Measurements from ENCODE around the gene DNM3.

Gene DNM3

GRCh38 chr1:172251486-172251885 is 410.2 kb downstream of the DNM3 start:
- H3K27ac Mint-ChIP-seq (ENCODE audit: low read depth): no peak overlapping the region
- no peak for DNase-seq (ENCODE audit: low spot score in 2 of 2)
- H3K27me3 Mint-ChIP-seq: no peaks in the 10 kb centered on the region
- no peaks in the 10 kb centered on the region for H3K9me3 Mint-ChIP-seq
- peaks cover 16% of the 10 kb centered on the region for H3K4me1 Mint-ChIP-seq
- no peak for ATAC-seq (replicated peaks; ENCODE audit: extremely low read depth, poor library complexity, severe bottlenecking)
- no peak overlapping the region for H3K4me3 Mint-ChIP-seq
- H3K36me3 Mint-ChIP-seq (ENCODE audit: insufficient read depth): peaks cover 2% of the 10 kb centered on the region

GRCh38 chr1:172252321-172252720 is 411.0 kb downstream of the DNM3 start:
- Mint-ChIP-seq H3K27me3 (no peaks in the 10 kb centered on the region), H3K27ac (ENCODE audit: low read depth) (no peak overlapping the region), H3K36me3 (ENCODE audit: insufficient read depth) (peaks cover 2% of the 10 kb centered on the region), H3K4me1 (peaks cover 16% of the 10 kb centered on the region), H3K9me3 (no peaks in the 10 kb centered on the region), H3K4me3 (no peak overlapping the region)
- no peak for ATAC-seq (replicated peaks; ENCODE audit: extremely low read depth, poor library complexity, severe bottlenecking)
- no peak for DNase-seq (ENCODE audit: low spot score in 2 of 2)

GRCh38 chr1:172252958-172253357 is 411.7 kb downstream of the DNM3 start:
- peaks cover 2% of the 10 kb centered on the region for H3K36me3 Mint-ChIP-seq (ENCODE audit: insufficient read depth)
- no peak for DNase-seq (ENCODE audit: low spot score in 2 of 2)
- ATAC-seq (replicated peaks; ENCODE audit: extremely low read depth, poor library complexity, severe bottlenecking): no peak
- no peak overlapping the region for H3K27ac Mint-ChIP-seq (ENCODE audit: low read depth)
- H3K27me3 Mint-ChIP-seq: no peaks in the 10 kb centered on the region
- no peaks in the 10 kb centered on the region for H3K9me3 Mint-ChIP-seq
- H3K4me3 Mint-ChIP-seq: no peak overlapping the region
- peaks cover 16% of the 10 kb centered on the region for H3K4me1 Mint-ChIP-seq

GRCh38 chr1:172254521-172255222 is 413.4 kb downstream of the DNM3 start:
- Mint-ChIP-seq H3K9me3 (peaks cover 3% of the 10 kb centered on the region), H3K4me3 (no peak overlapping the region), H3K36me3 (ENCODE audit: insufficient read depth) (peaks cover 2% of the 10 kb centered on the region), H3K4me1 (peaks cover 16% of the 10 kb centered on the region), H3K27ac (ENCODE audit: low read depth) (no peak overlapping the region), H3K27me3 (no peaks in the 10 kb centered on the region)
- DNase-seq (ENCODE audit: low spot score in 2 of 2) (no peak), ATAC-seq (replicated peaks; ENCODE audit: extremely low read depth, poor library complexity, severe bottlenecking) (no peak)

- ATAC-seq (replicated peaks; ENCODE audit: extremely low read depth, poor library complexity, severe bottlenecking): no peak
- no peaks in the 10 kb centered on the region for H3K27me3 Mint-ChIP-seq
- H3K27ac Mint-ChIP-seq (ENCODE audit: low read depth): no peak overlapping the region
- H3K9me3 Mint-ChIP-seq: peaks cover 8% of the 10 kb centered on the region
- peaks cover 2% of the 10 kb centered on the region for H3K36me3 Mint-ChIP-seq (ENCODE audit: insufficient read depth)
- H3K4me3 Mint-ChIP-seq: no peak overlapping the region
- peaks cover 16% of the 10 kb centered on the region for H3K4me1 Mint-ChIP-seq
- no peak for DNase-seq (ENCODE audit: low spot score in 2 of 2)
Observed at GRCh38 chr1:172255223-172255560, 413.9 kb downstream of the DNM3 start.

- ATAC-seq (replicated peaks; ENCODE audit: extremely low read depth, poor library complexity, severe bottlenecking): no peak
- H3K4me1 Mint-ChIP-seq: no peaks in the 10 kb centered on the region
- no peak for DNase-seq (ENCODE audit: low spot score in 2 of 2)
- no peaks in the 10 kb centered on the region for H3K27me3 Mint-ChIP-seq
- peaks cover 4% of the 10 kb centered on the region for H3K9me3 Mint-ChIP-seq
- no peaks in the 10 kb centered on the region for H3K36me3 Mint-ChIP-seq (ENCODE audit: insufficient read depth)
- H3K4me3 Mint-ChIP-seq: no peak overlapping the region
- H3K27ac Mint-ChIP-seq (ENCODE audit: low read depth): no peak overlapping the region
Observed at GRCh38 chr1:172265905-172266304, 424.6 kb downstream of the DNM3 start.

- ATAC-seq (replicated peaks; ENCODE audit: extremely low read depth, poor library complexity, severe bottlenecking): no peak
- no peaks in the 10 kb centered on the region for H3K9me3 Mint-ChIP-seq
- H3K36me3 Mint-ChIP-seq (ENCODE audit: insufficient read depth): no peaks in the 10 kb centered on the region
- no peak overlapping the region for H3K4me3 Mint-ChIP-seq
- DNase-seq (ENCODE audit: low spot score in 2 of 2): no peak
- H3K27ac Mint-ChIP-seq (ENCODE audit: low read depth): no peak overlapping the region
- H3K27me3 Mint-ChIP-seq: no peaks in the 10 kb centered on the region
- H3K4me1 Mint-ChIP-seq: no peaks in the 10 kb centered on the region
Observed at GRCh38 chr1:172266528-172267174, 425.4 kb downstream of the DNM3 start.

GRCh38 chr1:172268237-172268636 is 426.9 kb downstream of the DNM3 start:
- no peak for DNase-seq (ENCODE audit: low spot score in 2 of 2)
- no peaks in the 10 kb centered on the region for H3K9me3 Mint-ChIP-seq
- no peak overlapping the region for H3K27ac Mint-ChIP-seq (ENCODE audit: low read depth)
- ATAC-seq (replicated peaks; ENCODE audit: extremely low read depth, poor library complexity, severe bottlenecking): no peak
- H3K4me3 Mint-ChIP-seq: no peak overlapping the region
- H3K4me1 Mint-ChIP-seq: no peaks in the 10 kb centered on the region
- H3K36me3 Mint-ChIP-seq (ENCODE audit: insufficient read depth): no peaks in the 10 kb centered on the region
- H3K27me3 Mint-ChIP-seq: no peaks in the 10 kb centered on the region

- DNase-seq (ENCODE audit: low spot score in 2 of 2) (no peak), ATAC-seq (replicated peaks; ENCODE audit: extremely low read depth, poor library complexity, severe bottlenecking) (no peak)
- Mint-ChIP-seq H3K27ac (ENCODE audit: low read depth) (no peak overlapping the region), H3K4me1 (no peaks in the 10 kb centered on the region), H3K4me3 (no peak overlapping the region), H3K27me3 (no peaks in the 10 kb centered on the region), H3K9me3 (no peaks in the 10 kb centered on the region), H3K36me3 (ENCODE audit: insufficient read depth) (no peaks in the 10 kb centered on the region)
Observed at GRCh38 chr1:172269084-172269483, 427.8 kb downstream of the DNM3 start.

GRCh38 chr1:172269644-172270043 is 428.3 kb downstream of the DNM3 start:
- DNase-seq (ENCODE audit: low spot score in 2 of 2): no peak
- Mint-ChIP-seq H3K36me3 (ENCODE audit: insufficient read depth) (no peaks in the 10 kb centered on the region), H3K4me1 (no peaks in the 10 kb centered on the region), H3K9me3 (no peaks in the 10 kb centered on the region), H3K27ac (ENCODE audit: low read depth) (no peak overlapping the region), H3K27me3 (no peaks in the 10 kb centered on the region), H3K4me3 (no peak overlapping the region)
- ATAC-seq (replicated peaks; ENCODE audit: extremely low read depth, poor library complexity, severe bottlenecking): no peak

- Mint-ChIP-seq H3K36me3 (ENCODE audit: insufficient read depth) (no peaks in the 10 kb centered on the region), H3K4me1 (no peaks in the 10 kb centered on the region), H3K4me3 (no peak overlapping the region), H3K27ac (ENCODE audit: low read depth) (no peak overlapping the region), H3K27me3 (no peaks in the 10 kb centered on the region), H3K9me3 (no peaks in the 10 kb centered on the region)
- ATAC-seq (replicated peaks; ENCODE audit: extremely low read depth, poor library complexity, severe bottlenecking) (no peak), DNase-seq (ENCODE audit: low spot score in 2 of 2) (no peak)
Observed at GRCh38 chr1:172270605-172271004, 429.3 kb downstream of the DNM3 start.

GRCh38 chr1:172272087-172272486 is 430.8 kb downstream of the DNM3 start:
- Mint-ChIP-seq H3K4me1 (no peaks in the 10 kb centered on the region), H3K27ac (ENCODE audit: low read depth) (no peak overlapping the region), H3K9me3 (no peaks in the 10 kb centered on the region), H3K36me3 (ENCODE audit: insufficient read depth) (no peaks in the 10 kb centered on the region), H3K27me3 (no peaks in the 10 kb centered on the region), H3K4me3 (no peak overlapping the region)
- DNase-seq (ENCODE audit: low spot score in 2 of 2): no peak
- no peak for ATAC-seq (replicated peaks; ENCODE audit: extremely low read depth, poor library complexity, severe bottlenecking)

- Mint-ChIP-seq H3K4me1 (no peaks in the 10 kb centered on the region), H3K4me3 (no peak overlapping the region), H3K36me3 (ENCODE audit: insufficient read depth) (no peaks in the 10 kb centered on the region), H3K27ac (ENCODE audit: low read depth) (no peak overlapping the region), H3K9me3 (no peaks in the 10 kb centered on the region), H3K27me3 (no peaks in the 10 kb centered on the region)
- DNase-seq (ENCODE audit: low spot score in 2 of 2): no peak
- ATAC-seq (replicated peaks; ENCODE audit: extremely low read depth, poor library complexity, severe bottlenecking): no peak
Observed at GRCh38 chr1:172273647-172274396, 432.5 kb downstream of the DNM3 start.

Measured in central memory CD8-positive, alpha-beta T cell (primary cell).